HEK293T (cell line): ENCODE measurements around the gene CHRM4.

Experiments used
- ARNT ChIP-seq: fragments of 450-650 bp; IDR thresholded peaks from 2 replicates; pipeline ENCODE4 v1.6.1; 2017; ENCODE audit warnings: mild to moderate bottlenecking
- BHLHE40 ChIP-seq: fragments of 450-650 bp; IDR thresholded peaks from 2 replicates; pipeline ENCODE4 v1.6.1; 2016; ENCODE audit warnings: mild to moderate bottlenecking, moderate library complexity, borderline replicate concordance
- CTBP1 ChIP-seq: fragments of 450-650 bp; IDR thresholded peaks from 2 replicates; pipeline ENCODE4 v1.6.1; 2016; ENCODE audit warnings: borderline replicate concordance
- ELF4 ChIP-seq: fragments of 450-650 bp; IDR thresholded peaks from 2 replicates; pipeline ENCODE4 v1.6.1; 2017; ENCODE audit warnings: antibody characterized with exemption
- FOXA1 ChIP-seq: fragments of 450-650 bp; IDR thresholded peaks from 2 replicates; pipeline ENCODE4 v1.6.1; 2016; ENCODE audit warnings: mild to moderate bottlenecking
- FOXK2 ChIP-seq: fragments of 450-650 bp; IDR thresholded peaks from 2 replicates; pipeline ENCODE4 v1.6.1; 2016; ENCODE audit warnings: mild to moderate bottlenecking
- FOXM1 ChIP-seq: fragments of 450-650 bp; IDR thresholded peaks from 2 replicates; pipeline ENCODE4 v1.6.1; 2017; ENCODE audit warnings: mild to moderate bottlenecking, borderline replicate concordance
- LEF1 ChIP-seq: fragments of 450-650 bp; IDR thresholded peaks from 2 replicates; pipeline ENCODE4 v1.6.1; 2017; ENCODE audit warnings: mild to moderate bottlenecking, borderline replicate concordance
- SP1 ChIP-seq: fragments of 450-650 bp; IDR thresholded peaks from 2 replicates; pipeline ENCODE4 v1.6.1; 2017
- SUZ12 ChIP-seq: fragments of 450-650 bp; IDR thresholded peaks from 2 replicates; pipeline ENCODE4 v1.6.1; 2016; ENCODE audit warnings: mild to moderate bottlenecking
- TARDBP ChIP-seq: fragments of 450-650 bp; IDR thresholded peaks from 2 replicates; pipeline ENCODE4 v1.6.1; 2016
- ZNF384 ChIP-seq: fragments of 450-650 bp; IDR thresholded peaks from 2 replicates; pipeline ENCODE4 v1.6.1; 2016
- TF ChIP-seq, protein P1 (sequence below): fragments of 450-650 bp; IDR thresholded peaks from 2 replicates; pipeline ENCODE4 v1.6.1; 2016

- no peak for TF ChIP-seq BHLHE40
- no peak for TF ChIP-seq FOXM1
- no peak for TF ChIP-seq ELF4
- no peak for TF ChIP-seq ARNT
- TF ChIP-seq, protein P1, sequence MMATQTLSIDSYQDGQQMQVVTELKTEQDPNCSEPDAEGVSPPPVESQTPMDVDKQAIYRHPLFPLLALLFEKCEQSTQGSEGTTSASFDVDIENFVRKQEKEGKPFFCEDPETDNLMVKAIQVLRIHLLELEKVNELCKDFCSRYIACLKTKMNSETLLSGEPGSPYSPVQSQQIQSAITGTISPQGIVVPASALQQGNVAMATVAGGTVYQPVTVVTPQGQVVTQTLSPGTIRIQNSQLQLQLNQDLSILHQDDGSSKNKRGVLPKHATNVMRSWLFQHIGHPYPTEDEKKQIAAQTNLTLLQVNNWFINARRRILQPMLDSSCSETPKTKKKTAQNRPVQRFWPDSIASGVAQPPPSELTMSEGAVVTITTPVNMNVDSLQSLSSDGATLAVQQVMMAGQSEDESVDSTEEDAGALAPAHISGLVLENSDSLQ, result no peak
- no peak for TF ChIP-seq SUZ12
- TF ChIP-seq SP1, result no peak
- TF ChIP-seq FOXA1, result no peak
- TF ChIP-seq FOXK2, result no peak
- no peak for TF ChIP-seq CTBP1
- TF ChIP-seq ZNF384, result no peak
- TF ChIP-seq LEF1, result no peak
- TF ChIP-seq TARDBP, result no peak
These were observed 26.1 kb upstream of the CHRM4 start for GRCh38 chr11:46417711-46418110.
